ENCODE measurements around the gene HIP1R. TPM values are rescaled to one million over a fixed set of nuclear protein-coding genes. Genes with fewer than 3 reads are reported as not detected.

HIP1R gene
- total and polyA plus RNA-seq, 2 of the 13 experiments (the other 11 are each of a cell fraction or from before 2014, with no cell fraction given): 18.4 to 25.5 TPM

DNA sequence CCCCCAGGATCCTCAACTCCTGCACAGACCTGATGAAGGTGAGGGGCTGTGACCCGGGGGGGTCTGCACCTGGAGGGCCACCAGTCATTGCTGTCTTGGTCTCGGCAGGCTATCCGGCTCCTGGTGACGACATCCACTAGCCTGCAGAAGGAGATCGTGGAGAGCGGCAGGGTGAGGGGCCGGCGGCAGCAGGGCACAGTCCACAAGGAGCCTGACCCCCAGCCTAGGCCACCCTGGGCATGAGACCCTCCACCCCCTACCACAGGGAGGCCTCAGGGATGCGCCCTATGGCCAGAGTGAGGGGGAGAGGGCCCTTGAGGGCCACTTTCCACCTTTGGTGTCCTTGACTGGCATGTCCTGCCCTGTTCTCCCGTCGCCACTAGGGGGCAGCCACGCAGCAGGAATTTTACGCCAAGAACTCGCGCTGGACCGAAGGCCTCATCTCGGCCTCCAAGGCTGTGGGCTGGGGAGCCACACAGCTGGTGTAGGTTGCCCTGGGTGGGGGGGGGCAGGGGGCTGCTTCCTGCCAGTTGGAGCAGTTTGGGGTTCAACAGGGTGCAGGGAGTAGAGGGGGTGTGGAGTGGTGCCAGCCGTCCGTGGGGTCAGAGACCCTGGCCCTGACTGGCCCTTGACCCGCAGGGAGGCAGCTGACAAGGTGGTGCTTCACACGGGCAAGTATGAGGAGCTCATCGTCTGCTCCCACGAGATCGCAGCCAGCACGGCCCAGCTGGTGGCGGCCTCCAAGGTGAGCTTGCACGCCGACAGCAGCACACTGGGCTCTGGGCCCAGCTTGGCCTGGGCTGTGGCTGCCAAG is 25.0 kb downstream of the HIP1R start (continued):
- TF ChIP-seq, protein P1, sequence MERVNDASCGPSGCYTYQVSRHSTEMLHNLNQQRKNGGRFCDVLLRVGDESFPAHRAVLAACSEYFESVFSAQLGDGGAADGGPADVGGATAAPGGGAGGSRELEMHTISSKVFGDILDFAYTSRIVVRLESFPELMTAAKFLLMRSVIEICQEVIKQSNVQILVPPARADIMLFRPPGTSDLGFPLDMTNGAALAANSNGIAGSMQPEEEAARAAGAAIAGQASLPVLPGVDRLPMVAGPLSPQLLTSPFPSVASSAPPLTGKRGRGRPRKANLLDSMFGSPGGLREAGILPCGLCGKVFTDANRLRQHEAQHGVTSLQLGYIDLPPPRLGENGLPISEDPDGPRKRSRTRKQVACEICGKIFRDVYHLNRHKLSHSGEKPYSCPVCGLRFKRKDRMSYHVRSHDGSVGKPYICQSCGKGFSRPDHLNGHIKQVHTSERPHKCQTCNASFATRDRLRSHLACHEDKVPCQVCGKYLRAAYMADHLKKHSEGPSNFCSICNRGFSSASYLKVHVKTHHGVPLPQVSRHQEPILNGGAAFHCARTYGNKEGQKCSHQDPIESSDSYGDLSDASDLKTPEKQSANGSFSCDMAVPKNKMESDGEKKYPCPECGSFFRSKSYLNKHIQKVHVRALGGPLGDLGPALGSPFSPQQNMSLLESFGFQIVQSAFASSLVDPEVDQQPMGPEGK (CRISPR knock-in tag; IDR thresholded peaks at IDR 0.05): 0 out of 2 replicates have a peak, but pooled peaks have one; percentile 11
- TF ChIP-seq SNAPC2 (CRISPR knock-in tag; IDR thresholded peaks at IDR 0.05) (no peak), YY1 (IDR thresholded peaks at IDR 0.05; ENCODE audit: insufficient read depth, insufficient replicate concordance, low read depth, low read length) (peak; percentile 32), ZNF563 (CRISPR knock-in tag; IDR thresholded peaks at IDR 0.05) (no peak), HNRNPLL (IDR thresholded peaks at IDR 0.05; ENCODE audit: low read depth, low read length, poor library complexity, severe bottlenecking) (peak; percentile 23), ZNF776 (CRISPR knock-in tag; IDR thresholded peaks at IDR 0.05) (peak; percentile 54; the same call in 1 of the 2 replicates), ZNF768 (CRISPR knock-in tag; IDR thresholded peaks at IDR 0.05) (peak; percentile 9; the same call in 1 of the 2 replicates), KDM2A (CRISPR knock-in tag; IDR thresholded peaks at IDR 0.05; ENCODE audit: borderline replicate concordance, low read depth) (peak; percentile 76; the same call in 1 of the 2 replicates), ZSCAN20 (CRISPR knock-in tag; IDR thresholded peaks at IDR 0.05; ENCODE audit: borderline replicate concordance) (no peak), NR2F6 (IDR thresholded peaks at IDR 0.05) (no peak), NR2F6 (CRISPR knock-in tag; IDR thresholded peaks at IDR 0.05) (0 out of 2 replicates have a peak, but pooled peaks have one; percentile 12), ZKSCAN8 (CRISPR knock-in tag; IDR thresholded peaks at IDR 0.05; ENCODE audit: borderline replicate concordance) (peak; percentile 43; the same call in 1 of the 2 replicates), IRF2 (CRISPR knock-in tag; IDR thresholded peaks at IDR 0.05) (peak; percentile 19; the same call in 1 of the 2 replicates), ZFX (CRISPR knock-in tag; IDR thresholded peaks at IDR 0.05; ENCODE audit: low read depth) (peak; percentile 74)
- TF ChIP-seq, protein P2, sequence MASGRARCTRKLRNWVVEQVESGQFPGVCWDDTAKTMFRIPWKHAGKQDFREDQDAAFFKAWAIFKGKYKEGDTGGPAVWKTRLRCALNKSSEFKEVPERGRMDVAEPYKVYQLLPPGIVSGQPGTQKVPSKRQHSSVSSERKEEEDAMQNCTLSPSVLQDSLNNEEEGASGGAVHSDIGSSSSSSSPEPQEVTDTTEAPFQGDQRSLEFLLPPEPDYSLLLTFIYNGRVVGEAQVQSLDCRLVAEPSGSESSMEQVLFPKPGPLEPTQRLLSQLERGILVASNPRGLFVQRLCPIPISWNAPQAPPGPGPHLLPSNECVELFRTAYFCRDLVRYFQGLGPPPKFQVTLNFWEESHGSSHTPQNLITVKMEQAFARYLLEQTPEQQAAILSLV (CRISPR knock-in tag; IDR thresholded peaks at IDR 0.05; ENCODE audit: borderline replicate concordance): 0 out of 2 replicates have a peak, but pooled peaks have one; percentile 30
- TF ChIP-seq, protein P3, sequence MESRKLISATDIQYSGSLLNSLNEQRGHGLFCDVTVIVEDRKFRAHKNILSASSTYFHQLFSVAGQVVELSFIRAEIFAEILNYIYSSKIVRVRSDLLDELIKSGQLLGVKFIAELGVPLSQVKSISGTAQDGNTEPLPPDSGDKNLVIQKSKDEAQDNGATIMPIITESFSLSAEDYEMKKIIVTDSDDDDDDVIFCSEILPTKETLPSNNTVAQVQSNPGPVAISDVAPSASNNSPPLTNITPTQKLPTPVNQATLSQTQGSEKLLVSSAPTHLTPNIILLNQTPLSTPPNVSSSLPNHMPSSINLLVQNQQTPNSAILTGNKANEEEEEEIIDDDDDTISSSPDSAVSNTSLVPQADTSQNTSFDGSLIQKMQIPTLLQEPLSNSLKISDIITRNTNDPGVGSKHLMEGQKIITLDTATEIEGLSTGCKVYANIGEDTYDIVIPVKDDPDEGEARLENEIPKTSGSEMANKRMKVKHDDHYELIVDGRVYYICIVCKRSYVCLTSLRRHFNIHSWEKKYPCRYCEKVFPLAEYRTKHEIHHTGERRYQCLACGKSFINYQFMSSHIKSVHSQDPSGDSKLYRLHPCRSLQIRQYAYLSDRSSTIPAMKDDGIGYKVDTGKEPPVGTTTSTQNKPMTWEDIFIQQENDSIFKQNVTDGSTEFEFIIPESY (CRISPR knock-in tag; IDR thresholded peaks at IDR 0.05): peak; percentile 68; the same call in 1 of the 2 replicates
- TF ChIP-seq, protein P4, sequence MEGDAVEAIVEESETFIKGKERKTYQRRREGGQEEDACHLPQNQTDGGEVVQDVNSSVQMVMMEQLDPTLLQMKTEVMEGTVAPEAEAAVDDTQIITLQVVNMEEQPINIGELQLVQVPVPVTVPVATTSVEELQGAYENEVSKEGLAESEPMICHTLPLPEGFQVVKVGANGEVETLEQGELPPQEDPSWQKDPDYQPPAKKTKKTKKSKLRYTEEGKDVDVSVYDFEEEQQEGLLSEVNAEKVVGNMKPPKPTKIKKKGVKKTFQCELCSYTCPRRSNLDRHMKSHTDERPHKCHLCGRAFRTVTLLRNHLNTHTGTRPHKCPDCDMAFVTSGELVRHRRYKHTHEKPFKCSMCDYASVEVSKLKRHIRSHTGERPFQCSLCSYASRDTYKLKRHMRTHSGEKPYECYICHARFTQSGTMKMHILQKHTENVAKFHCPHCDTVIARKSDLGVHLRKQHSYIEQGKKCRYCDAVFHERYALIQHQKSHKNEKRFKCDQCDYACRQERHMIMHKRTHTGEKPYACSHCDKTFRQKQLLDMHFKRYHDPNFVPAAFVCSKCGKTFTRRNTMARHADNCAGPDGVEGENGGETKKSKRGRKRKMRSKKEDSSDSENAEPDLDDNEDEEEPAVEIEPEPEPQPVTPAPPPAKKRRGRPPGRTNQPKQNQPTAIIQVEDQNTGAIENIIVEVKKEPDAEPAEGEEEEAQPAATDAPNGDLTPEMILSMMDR (CRISPR knock-in tag; IDR thresholded peaks at IDR 0.05): peak; percentile 94
- TF ChIP-seq, protein P5, sequence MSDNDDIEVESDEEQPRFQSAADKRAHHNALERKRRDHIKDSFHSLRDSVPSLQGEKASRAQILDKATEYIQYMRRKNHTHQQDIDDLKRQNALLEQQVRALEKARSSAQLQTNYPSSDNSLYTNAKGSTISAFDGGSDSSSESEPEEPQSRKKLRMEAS (IDR thresholded peaks at IDR 0.05): 0 out of 2 replicates have a peak, but pooled peaks have one; percentile 7

Measured in HepG2 (cell line).